SK-N-SH treated with all-trans-retinoic acid at 6 μM for 48 hours (cell line): ENCODE results near the gene RGS16.

Experiments used
- ATAC-seq: fragments of 200-7000 bp; cut with Tn5 transposase; 3 replicates; pipeline ENCODE4 v1.9.1; 2020; ENCODE audit warnings: mild to moderate bottlenecking, moderate library complexity
- ARNTL ChIP-seq: fragments of 450-650 bp; formaldehyde crosslinking; IDR thresholded peaks from 2 replicates; pipeline ENCODE4 v1.5.0; 2020; ENCODE audit warnings: low read depth, mild to moderate bottlenecking, moderate library complexity, borderline replicate concordance
- CSDC2 ChIP-seq: fragments of 250-450 bp; sonication (Bioruptor Pico); IDR thresholded peaks from 2 replicates; pipeline ENCODE4 v1.5.0; 2020; ENCODE audit warnings: mild to moderate bottlenecking, moderate library complexity
- ESRRG ChIP-seq: fragments of 250-450 bp; sonication (Bioruptor Pico); IDR thresholded peaks from 2 replicates; pipeline ENCODE4 v1.6.1; 2021; ENCODE audit warnings: mild to moderate bottlenecking
- ISL1 ChIP-seq: fragments of 250-450 bp; sonication (Bioruptor Pico); IDR thresholded peaks from 2 replicates; pipeline ENCODE4 v2.1.2; 2022; ENCODE audit warnings: mild to moderate bottlenecking, moderate library complexity
- OSR1 ChIP-seq: fragments of 250-450 bp; sonication (Bioruptor Pico); IDR thresholded peaks from 2 replicates; pipeline ENCODE4 v1.8.0; 2022; ENCODE audit warnings: moderate library complexity, mild to moderate bottlenecking, inconsistent platforms
- PPARA ChIP-seq: fragments of 250-450 bp; sonication (Bioruptor Pico); IDR thresholded peaks from 2 replicates; pipeline ENCODE4 v1.5.0; 2020; ENCODE audit warnings: mild to moderate bottlenecking, borderline replicate concordance
- TCF4 ChIP-seq: fragments of 250-450 bp; sonication (Bioruptor Pico); IDR thresholded peaks from 2 replicates; pipeline ENCODE4 v1.8.0; 2021; ENCODE audit warnings: mild to moderate bottlenecking, moderate library complexity, borderline replicate concordance
- TOX ChIP-seq: fragments of 250-450 bp; sonication (Bioruptor Pico); IDR thresholded peaks from 2 replicates; pipeline ENCODE4 v1.8.0; 2021; ENCODE audit warnings: mild to moderate bottlenecking, moderate library complexity, borderline replicate concordance
- ZC3H10 ChIP-seq: fragments of 250-450 bp; sonication (Bioruptor Pico); IDR thresholded peaks from 2 replicates; pipeline ENCODE4 v1.5.1; 2021; ENCODE audit warnings: mild to moderate bottlenecking, moderate library complexity
- ZFP3 ChIP-seq: fragments of 250-450 bp; sonication (Bioruptor Pico); IDR thresholded peaks from 2 replicates; pipeline ENCODE4 v1.5.0; 2020; ENCODE audit warnings: mild to moderate bottlenecking, moderate library complexity
- ZFP30 ChIP-seq: fragments of 450-650 bp; formaldehyde crosslinking; IDR thresholded peaks from 2 replicates; pipeline ENCODE4 v1.5.0; 2022; ENCODE audit warnings: mild to moderate bottlenecking, moderate library complexity
- ZNF565 ChIP-seq: fragments of 450-650 bp; formaldehyde crosslinking; conservative IDR thresholded peaks from 2 replicates; pipeline ENCODE4 v1.5.0; 2020; ENCODE audit warnings: low read depth, mild to moderate bottlenecking, moderate library complexity
- ZNF70 ChIP-seq: fragments of 450-650 bp; formaldehyde crosslinking; IDR thresholded peaks from 2 replicates; pipeline ENCODE4 v1.5.0; 2020; ENCODE audit warnings: mild to moderate bottlenecking, moderate library complexity
- ZNF8 ChIP-seq: fragments of 450-650 bp; formaldehyde crosslinking; IDR thresholded peaks from 2 replicates; pipeline ENCODE4 v1.5.0; 2020; ENCODE audit warnings: mild to moderate bottlenecking, moderate library complexity
- TF ChIP-seq, protein P1 (sequence below): fragments of 250-450 bp; sonication (Bioruptor Pico); IDR thresholded peaks from 2 replicates; pipeline ENCODE4 v1.8.0; 2020; ENCODE audit warnings: mild to moderate bottlenecking, moderate library complexity, borderline replicate concordance
- TF ChIP-seq, protein P2 (sequence below): fragments of 250-450 bp; sonication (Bioruptor Pico); IDR thresholded peaks from 2 replicates; pipeline ENCODE4 v1.5.0; 2020; ENCODE audit warnings: mild to moderate bottlenecking, moderate library complexity
- TF ChIP-seq, protein P3 (sequence below): fragments of 250-450 bp; sonication (Bioruptor Pico); IDR thresholded peaks from 2 replicates; pipeline ENCODE4 v1.5.1; 2020; ENCODE audit warnings: low read depth, mild to moderate bottlenecking, moderate library complexity
- TF ChIP-seq, protein P4 (sequence below): fragments of 250-450 bp; sonication (Bioruptor Pico); IDR thresholded peaks from 2 replicates; pipeline ENCODE4 v1.5.1; 2021; ENCODE audit warnings: mild to moderate bottlenecking, moderate library complexity
- TF ChIP-seq, protein P5 (sequence below): fragments of 250-450 bp; sonication (Bioruptor Pico); IDR thresholded peaks from 2 replicates; pipeline ENCODE4 v1.8.0; 2021; ENCODE audit warnings: low read depth, mild to moderate bottlenecking, moderate library complexity, borderline replicate concordance

RGS16 gene

DNA sequence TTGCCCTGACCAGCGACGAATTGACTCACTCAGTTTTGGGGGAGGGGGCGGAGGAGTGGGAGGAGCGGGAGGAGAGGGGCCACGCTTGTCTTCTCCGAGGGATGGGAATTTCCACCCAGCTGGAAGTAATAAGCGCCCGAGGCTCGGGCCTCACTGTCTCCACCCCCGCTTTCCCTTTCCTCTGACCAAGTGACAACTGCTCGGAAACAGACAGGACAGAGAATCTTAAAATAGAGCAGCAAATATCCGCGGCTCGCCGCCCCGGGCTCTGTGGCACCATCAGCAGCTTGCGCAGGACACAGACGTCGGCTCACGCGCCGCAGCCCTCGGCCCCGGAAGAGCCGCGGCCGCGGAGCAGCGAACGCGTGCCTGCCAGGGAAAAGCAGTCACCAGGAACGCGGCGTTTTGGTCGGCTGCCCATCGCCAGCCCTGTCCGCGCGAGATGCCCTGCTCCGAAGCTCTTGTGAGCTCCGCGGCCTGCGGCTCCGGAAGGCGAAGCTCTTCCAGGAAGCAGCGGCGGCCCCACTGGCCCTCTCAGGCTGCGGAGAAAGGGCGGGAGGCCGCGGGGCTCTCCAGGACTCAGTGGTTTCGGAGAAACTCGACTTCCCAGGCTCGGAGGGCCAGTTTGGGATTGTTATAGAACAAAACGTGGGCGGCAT is 10.7 kb upstream of the RGS16 start (continued):
- TF ChIP-seq, protein P1, sequence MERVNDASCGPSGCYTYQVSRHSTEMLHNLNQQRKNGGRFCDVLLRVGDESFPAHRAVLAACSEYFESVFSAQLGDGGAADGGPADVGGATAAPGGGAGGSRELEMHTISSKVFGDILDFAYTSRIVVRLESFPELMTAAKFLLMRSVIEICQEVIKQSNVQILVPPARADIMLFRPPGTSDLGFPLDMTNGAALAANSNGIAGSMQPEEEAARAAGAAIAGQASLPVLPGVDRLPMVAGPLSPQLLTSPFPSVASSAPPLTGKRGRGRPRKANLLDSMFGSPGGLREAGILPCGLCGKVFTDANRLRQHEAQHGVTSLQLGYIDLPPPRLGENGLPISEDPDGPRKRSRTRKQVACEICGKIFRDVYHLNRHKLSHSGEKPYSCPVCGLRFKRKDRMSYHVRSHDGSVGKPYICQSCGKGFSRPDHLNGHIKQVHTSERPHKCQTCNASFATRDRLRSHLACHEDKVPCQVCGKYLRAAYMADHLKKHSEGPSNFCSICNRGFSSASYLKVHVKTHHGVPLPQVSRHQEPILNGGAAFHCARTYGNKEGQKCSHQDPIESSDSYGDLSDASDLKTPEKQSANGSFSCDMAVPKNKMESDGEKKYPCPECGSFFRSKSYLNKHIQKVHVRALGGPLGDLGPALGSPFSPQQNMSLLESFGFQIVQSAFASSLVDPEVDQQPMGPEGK (CRISPR knock-in tag), result no peak
- TF ChIP-seq ZNF70 (CRISPR knock-in tag) (no peak), ISL1 (no peak)

DNA sequence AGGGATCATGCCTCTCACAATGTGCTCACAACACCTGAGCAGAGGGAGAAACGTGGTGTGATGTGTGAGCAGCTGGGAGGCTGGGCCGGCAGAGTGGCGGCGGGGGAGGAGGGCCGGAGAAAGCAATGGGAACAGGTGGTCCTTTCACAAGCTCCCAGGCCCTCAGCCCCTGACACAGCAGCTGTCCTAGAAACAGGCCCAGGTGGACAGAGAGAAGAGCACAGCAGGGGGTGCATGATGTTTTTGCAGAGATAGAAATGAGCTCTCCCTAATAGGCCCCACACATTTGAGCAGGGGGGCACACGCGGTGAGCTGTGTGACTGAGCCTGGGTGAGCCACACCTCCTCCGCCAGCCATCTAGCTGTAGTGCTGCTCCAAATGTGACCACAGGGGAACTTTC is 7.6 kb upstream of the RGS16 start:
- no peak for ATAC-seq
- TF ChIP-seq, protein P2, sequence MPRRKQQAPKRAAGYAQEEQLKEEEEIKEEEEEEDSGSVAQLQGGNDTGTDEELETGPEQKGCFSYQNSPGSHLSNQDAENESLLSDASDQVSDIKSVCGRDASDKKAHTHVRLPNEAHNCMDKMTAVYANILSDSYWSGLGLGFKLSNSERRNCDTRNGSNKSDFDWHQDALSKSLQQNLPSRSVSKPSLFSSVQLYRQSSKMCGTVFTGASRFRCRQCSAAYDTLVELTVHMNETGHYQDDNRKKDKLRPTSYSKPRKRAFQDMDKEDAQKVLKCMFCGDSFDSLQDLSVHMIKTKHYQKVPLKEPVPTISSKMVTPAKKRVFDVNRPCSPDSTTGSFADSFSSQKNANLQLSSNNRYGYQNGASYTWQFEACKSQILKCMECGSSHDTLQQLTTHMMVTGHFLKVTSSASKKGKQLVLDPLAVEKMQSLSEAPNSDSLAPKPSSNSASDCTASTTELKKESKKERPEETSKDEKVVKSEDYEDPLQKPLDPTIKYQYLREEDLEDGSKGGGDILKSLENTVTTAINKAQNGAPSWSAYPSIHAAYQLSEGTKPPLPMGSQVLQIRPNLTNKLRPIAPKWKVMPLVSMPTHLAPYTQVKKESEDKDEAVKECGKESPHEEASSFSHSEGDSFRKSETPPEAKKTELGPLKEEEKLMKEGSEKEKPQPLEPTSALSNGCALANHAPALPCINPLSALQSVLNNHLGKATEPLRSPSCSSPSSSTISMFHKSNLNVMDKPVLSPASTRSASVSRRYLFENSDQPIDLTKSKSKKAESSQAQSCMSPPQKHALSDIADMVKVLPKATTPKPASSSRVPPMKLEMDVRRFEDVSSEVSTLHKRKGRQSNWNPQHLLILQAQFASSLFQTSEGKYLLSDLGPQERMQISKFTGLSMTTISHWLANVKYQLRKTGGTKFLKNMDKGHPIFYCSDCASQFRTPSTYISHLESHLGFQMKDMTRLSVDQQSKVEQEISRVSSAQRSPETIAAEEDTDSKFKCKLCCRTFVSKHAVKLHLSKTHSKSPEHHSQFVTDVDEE (CRISPR knock-in tag), result no peak
- TF ChIP-seq PPARA (CRISPR knock-in tag) (no peak), TCF4 (CRISPR knock-in tag) (no peak), ISL1 (no peak), CSDC2 (no peak), ZC3H10 (CRISPR knock-in tag) (no peak), ZNF70 (CRISPR knock-in tag) (no peak), ESRRG (no peak), ZFP30 (CRISPR knock-in tag) (no peak), ZNF565 (no peak), ZFP3 (CRISPR knock-in tag) (no peak), OSR1 (CRISPR knock-in tag) (no peak), ZNF8 (no peak), TOX (CRISPR knock-in tag) (no peak)
- TF ChIP-seq, protein P3, sequence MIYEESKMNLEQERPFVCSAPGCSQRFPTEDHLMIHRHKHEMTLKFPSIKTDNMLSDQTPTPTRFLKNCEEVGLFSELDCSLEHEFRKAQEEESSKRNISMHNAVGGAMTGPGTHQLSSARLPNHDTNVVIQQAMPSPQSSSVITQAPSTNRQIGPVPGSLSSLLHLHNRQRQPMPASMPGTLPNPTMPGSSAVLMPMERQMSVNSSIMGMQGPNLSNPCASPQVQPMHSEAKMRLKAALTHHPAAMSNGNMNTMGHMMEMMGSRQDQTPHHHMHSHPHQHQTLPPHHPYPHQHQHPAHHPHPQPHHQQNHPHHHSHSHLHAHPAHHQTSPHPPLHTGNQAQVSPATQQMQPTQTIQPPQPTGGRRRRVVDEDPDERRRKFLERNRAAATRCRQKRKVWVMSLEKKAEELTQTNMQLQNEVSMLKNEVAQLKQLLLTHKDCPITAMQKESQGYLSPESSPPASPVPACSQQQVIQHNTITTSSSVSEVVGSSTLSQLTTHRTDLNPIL, result no peak
- TF ChIP-seq, protein P4, sequence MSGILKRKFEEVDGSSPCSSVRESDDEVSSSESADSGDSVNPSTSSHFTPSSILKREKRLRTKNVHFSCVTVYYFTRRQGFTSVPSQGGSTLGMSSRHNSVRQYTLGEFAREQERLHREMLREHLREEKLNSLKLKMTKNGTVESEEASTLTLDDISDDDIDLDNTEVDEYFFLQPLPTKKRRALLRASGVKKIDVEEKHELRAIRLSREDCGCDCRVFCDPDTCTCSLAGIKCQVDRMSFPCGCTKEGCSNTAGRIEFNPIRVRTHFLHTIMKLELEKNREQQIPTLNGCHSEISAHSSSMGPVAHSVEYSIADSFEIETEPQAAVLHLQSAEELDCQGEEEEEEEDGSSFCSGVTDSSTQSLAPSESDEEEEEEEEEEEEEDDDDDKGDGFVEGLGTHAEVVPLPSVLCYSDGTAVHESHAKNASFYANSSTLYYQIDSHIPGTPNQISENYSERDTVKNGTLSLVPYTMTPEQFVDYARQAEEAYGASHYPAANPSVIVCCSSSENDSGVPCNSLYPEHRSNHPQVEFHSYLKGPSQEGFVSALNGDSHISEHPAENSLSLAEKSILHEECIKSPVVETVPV (CRISPR knock-in tag), result no peak

DNA sequence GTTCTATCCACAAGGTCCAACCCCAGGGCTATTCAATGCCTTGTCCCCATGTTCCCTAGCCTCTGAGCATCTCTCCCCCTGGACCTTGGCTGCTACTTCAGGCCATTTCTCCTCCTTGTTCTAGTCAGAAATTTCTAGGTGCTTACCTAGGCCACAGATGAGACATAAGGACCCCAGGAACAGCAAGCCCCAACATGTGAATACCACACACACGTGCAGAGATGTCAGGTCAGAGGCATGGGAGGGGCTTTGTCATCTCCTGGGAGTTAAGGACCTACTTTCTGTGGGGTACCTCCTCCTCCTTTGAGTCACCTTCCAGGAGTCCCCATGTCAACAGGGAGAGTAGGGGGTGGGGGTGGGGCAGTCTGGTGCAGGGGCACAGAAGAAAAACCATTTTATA is 7.1 kb upstream of the RGS16 start:
- no peak for ATAC-seq
- no peak for TF ChIP-seq ARNTL (CRISPR knock-in tag)
- no peak for TF ChIP-seq PPARA (CRISPR knock-in tag)
- TF ChIP-seq, protein P2 (CRISPR knock-in tag), result no peak
- TF ChIP-seq, protein P4 (CRISPR knock-in tag), result no peak
- TF ChIP-seq, protein P5, sequence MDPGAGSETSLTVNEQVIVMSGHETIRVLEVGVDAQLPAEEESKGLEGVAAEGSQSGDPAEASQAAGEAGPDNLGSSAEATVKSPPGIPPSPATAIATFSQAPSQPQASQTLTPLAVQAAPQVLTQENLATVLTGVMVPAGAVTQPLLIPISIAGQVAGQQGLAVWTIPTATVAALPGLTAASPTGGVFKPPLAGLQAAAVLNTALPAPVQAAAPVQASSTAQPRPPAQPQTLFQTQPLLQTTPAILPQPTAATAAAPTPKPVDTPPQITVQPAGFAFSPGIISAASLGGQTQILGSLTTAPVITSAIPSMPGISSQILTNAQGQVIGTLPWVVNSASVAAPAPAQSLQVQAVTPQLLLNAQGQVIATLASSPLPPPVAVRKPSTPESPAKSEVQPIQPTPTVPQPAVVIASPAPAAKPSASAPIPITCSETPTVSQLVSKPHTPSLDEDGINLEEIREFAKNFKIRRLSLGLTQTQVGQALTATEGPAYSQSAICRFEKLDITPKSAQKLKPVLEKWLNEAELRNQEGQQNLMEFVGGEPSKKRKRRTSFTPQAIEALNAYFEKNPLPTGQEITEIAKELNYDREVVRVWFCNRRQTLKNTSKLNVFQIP, result no peak
- no peak for TF ChIP-seq ZC3H10 (CRISPR knock-in tag)
- TF ChIP-seq ZNF70 (CRISPR knock-in tag), result no peak
- no peak for TF ChIP-seq ZFP3 (CRISPR knock-in tag)
- TF ChIP-seq ESRRG, result no peak
- TF ChIP-seq, all 23 proteins: peak for 0
